GM18511 (cell line): ENCODE measurements around the gene DCAF6.
A peak's percentile ranks its signal among the peaks of the same experiment; 100 is the strongest.

Experiments used
- ATAC-seq: cut with Tn5 transposase; IDR thresholded peaks from one replicate; pipeline ENCODE4 v1.9.1; 2021; ENCODE audit warnings: mild to moderate bottlenecking, moderate library complexity; ENCODE audit not compliant: unreplicated experiment

Gene DCAF6

DNA sequence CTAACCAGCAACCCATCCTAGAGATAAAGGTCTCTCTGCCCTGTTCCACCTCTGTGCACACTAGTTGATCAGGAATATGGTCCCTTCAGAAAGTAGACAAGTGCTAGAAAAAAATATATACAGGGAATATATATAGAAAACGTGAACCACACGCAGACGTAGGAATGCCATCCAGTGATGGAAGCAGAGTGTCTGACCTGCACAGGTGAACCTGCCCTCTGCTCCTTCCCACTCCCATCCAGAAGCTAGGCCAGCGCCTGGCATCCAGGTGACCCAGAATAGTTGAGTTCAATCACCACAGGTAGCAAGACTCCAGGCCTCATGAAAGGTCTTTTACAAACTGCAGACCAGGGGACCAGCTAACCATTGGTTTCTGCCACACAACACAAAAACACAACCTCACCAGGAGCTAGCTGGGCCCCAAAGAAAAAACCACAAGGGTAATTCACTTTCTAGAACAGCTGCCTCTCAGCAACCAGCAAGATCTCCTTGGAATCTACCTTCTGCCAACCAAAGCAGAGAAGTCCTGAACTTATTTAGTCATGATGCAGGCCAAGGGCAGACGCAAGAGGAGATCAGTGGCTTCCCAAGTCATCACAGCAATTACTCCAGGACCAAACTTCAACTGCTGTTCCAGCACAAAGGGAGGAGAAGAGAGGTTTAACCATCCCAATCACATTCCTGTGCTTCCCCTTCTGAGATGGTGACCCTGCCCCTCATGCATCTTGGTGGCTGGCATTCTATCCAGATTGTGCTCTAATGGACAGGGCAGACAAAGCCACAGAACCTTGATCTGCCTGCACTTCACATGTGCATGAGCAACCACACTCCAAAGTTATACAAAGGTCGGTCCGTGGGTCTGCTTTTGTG is 147.2 kb downstream of the DCAF6 start:
- ATAC-seq: no peak

- peak; percentile 65 for ATAC-seq
Measured at GRCh38 chr1:168084396-168085231, 148.1 kb downstream of the DCAF6 start.

DNA sequence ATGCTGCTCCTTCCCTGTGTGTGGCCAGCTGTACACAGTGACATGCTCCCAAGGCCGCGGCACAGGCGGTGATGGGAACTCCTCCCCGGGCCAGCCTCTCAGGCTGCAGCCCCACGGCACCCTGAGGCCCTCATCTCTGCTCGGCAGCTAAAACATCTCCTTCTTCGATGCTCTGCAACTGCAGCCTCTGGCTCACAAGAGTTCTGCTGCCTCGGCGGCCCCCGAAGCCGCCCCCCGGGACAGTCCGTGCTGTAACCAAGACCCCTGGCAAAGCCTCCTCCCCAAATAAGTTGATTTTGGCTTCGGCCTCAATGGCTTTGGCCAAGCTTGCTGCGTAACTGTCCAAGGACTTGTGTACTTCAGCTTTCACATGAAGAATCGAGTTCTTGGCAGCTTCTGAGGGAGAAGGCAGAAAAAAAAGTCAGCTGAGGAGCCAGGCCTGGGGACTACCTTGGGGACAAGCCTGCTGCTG is 149.0 kb downstream of the DCAF6 start:
- ATAC-seq: no peak

DNA sequence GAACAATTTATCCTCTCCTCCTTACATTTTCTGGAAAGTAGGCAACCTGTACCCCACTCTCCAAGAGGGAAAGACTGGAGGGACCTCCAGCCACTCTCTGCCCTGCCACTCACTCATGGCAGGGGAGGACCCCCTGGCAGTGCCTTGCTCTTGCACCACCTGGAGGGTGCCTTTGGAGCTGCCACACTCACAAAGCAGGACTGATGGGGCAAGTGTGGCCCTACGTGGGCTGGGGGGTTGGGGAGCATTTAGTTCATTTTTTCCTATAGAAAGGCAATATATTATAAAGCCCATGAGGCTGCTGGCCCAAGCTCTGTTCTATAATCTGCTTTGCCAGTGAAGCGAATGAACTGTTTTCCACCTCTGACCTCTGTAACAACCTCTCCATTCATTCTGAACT is 150.0 kb downstream of the DCAF6 start:
- ATAC-seq: no peak

DNA sequence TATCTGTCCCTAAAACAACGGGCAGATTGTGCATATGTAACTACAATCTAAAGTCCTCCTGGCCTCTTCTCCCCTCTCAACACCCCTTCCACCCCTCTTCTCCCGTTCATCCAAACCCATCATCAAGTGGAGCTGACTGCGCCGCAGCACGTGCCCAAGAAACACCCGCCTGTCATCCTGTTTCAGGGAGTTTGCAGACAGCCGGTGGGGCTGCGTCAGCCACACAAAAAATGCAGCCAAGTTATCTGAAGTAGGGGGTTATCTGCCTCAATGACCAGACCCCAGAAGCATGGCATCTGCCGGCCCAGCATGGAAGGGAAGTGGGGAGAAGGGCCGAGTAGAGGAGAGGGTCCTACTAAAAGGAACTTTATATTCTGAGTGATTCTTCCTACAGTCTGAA is 151.2 kb downstream of the DCAF6 start:
- no peak for ATAC-seq

- ATAC-seq: no peak
Measured at GRCh38 chr1:168088511-168089325, 152.2 kb downstream of the DCAF6 start.

DNA sequence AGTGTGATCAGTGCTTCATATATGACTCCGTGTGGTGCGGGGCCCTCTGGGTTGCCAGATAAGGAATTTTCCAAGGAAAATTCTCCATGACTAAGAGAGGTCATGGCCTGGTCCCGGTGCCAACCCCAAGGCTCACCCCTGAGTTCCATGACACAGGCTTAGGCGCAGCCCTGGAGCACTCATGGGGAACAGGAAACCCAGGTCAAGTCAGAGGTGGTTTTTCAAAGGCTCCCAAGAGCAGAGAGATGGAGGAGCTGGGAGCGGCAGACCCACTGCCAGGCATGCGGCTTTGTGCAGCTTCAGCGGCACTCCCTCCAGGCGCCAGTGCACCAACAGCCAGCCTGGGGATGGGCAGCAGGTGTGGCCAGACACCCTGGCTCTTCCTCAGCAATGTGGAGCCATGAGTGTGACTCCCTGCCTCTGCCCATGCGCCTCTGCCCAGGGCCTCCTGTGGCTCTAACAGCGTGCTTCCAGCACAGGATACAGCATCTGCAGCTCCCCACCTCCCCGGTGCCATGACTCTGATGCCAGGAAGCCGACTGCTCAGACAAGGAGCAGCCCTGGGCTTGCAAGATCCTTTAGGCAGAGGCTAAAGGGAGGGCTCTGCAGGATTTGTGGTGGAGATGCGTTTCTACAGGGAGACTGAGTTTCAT is 153.0 kb downstream of the DCAF6 start:
- ATAC-seq: no peak

DNA sequence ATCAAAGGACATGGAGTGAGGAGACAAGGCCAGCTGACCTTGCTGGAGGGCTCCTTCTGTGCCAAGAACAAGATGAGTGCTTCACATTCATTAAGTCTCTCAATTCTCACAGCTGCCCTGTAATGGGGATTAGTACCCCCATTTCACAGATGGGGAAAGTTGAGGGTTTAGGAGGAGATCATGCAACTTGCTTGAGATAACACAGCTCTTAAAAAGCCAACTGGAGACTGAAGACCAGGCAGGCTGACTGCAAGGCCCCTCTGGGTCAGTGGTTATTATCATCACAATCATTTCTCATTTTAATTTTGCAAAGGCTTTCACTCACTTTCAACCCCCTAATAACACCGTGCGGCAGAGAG is 153.5 kb downstream of the DCAF6 start:
- no peak for ATAC-seq

- no peak for ATAC-seq
Measured at GRCh38 chr1:168090395-168090794, 153.9 kb downstream of the DCAF6 start.

GRCh38 chr1:168091063-168091462 is 154.6 kb downstream of the DCAF6 start:
- ATAC-seq: no peak

- no peak for ATAC-seq
Measured at GRCh38 chr1:168091720-168092550, 155.5 kb downstream of the DCAF6 start.

- ATAC-seq: no peak
Measured at GRCh38 chr1:168092566-168093355, 156.3 kb downstream of the DCAF6 start.

GRCh38 chr1:168093616-168094015 is 157.1 kb downstream of the DCAF6 start:
- ATAC-seq: no peak

DNA sequence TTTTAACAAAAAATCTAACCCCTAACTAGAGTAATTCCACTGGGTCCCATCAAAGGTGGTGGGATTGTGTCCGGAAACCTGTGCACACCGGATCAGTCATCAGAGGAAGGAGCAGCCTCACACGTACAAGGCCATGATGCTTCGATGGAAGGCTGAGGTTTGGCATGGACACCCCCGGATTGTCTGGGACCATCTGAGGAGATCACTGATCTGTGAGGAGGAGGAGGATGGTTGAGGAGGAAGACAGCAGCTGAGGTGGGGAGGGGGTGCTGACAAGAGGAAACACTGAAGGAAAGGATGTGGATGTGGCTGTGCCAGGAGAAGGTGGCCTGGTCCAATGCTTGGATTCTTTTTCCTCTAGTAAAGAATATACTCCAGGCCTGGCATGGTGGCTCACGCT is 159.0 kb downstream of the DCAF6 start:
- no peak for ATAC-seq

DNA sequence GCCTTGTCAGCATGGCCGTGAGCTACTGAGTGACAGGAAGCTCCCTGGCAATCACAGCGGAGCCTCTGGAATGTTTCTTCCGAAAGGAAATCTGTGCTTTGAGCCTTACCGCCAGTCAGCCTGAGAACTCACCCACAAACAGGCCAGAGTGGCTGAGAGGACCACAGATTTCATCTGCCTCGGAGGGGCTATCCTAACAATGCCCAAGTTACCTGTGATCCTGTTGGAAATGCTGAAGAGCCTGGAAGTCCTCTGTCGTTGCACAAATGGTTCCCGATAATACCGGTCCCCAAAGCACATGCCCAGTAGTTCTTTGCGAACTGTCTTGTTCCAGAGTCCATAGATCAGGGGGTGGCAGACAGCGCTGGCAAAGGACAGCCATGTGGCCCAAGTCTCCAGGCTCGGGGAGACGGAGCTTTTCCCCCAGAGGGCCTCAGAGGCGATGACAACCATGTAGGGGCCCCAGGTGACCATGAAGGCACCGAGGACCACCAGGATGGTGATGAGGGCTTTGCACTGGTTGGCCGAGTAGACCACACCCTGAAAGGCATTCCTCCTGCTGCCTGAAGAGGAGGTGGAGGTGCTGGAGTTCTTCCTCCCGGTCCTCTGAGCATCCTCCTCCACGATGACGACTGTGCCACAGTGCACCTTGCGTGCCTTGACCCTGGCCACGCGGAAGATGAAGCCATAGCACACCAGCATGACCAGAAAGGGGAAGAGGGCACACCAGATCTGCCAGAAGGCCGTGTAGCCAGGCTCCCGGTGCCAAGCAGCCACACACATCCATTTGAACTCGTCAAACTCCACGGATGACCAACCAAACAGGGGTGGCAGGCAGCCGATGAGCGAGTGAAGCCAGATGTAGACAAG is 160.0 kb downstream of the DCAF6 start:
- no peak for ATAC-seq

GRCh38 chr1:168097921-168098528 is 161.5 kb downstream of the DCAF6 start:
- ATAC-seq: no peak

DNA sequence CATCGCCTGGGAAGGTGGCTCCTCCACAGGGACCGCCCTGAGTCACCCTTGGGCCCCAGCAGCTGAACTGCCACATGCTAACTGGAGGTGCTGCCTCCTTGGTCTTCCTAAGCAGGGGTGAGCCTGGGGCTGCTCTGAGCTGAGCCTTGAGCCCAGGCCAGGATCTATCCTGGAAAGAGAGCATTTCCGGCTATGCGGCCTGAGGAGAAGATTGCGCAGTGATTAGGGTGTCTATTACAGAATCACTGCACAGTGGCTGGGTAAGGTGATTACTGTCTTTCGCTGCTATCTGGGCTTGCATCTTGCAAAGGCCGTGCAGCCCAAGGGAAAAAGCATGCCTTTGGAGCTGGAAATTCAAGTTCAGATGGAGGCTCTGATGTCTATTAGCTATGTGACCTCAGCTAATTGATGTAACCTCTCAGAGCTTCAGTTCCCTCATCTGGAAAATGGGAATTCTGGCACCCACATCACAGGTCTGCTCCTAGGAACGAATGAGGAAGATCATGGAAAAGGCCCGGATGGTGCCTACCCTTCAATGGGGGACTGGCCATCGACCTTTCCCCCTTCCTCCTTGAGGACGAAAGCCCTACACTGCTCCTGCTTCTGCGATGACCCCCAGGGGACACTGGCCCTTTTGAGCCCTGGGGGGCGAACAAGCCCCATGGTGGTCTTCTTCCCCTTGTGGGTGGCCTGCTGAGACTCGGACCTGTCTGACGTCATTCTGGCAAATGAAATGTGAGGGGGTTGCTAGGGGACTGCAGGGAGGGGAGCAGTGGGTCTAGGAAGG is 162.2 kb downstream of the DCAF6 start:
- no peak for ATAC-seq
